GM19455 (cell line): ENCODE measurements around the gene TRAF2.
A peak's percentile ranks its signal among the peaks of the same experiment; 100 is the strongest.
"Not testable (repeated sequence)": the region's sequence is repeated elsewhere in the genome, so short reads cannot be mapped to it uniquely, and the experiment has no call there.

Source experiments
- ATAC-seq: cut with Tn5 transposase; IDR thresholded peaks from one replicate; pipeline ENCODE4 v1.9.1; 2021; ENCODE audit not compliant: unreplicated experiment

The TRAF2 gene

GRCh38 chr9:136885950-136886578 is at the start of gene TRAF2:
Gene TRAF2 (plus strand): TSS chr9:136886516. CDS start chr9:136898741, 12,225 bp downstream.
- peak; percentile 75 for ATAC-seq

GRCh38 chr9:136837146-136837855 is 49.0 kb upstream of the TRAF2 start:
- no peak for ATAC-seq

- ATAC-seq: not testable (repeated sequence)
Observed at GRCh38 chr9:136837856-136838277, 48.4 kb upstream of the TRAF2 start.

GRCh38 chr9:136838314-136839228 is 47.7 kb upstream of the TRAF2 start:
- no peak for ATAC-seq

- ATAC-seq: no peak
Observed at GRCh38 chr9:136839229-136840139, 46.8 kb upstream of the TRAF2 start.

- no peak for ATAC-seq
Observed at GRCh38 chr9:136840140-136840876, 46.0 kb upstream of the TRAF2 start.

- ATAC-seq: no peak
Observed at GRCh38 chr9:136840877-136841645, 45.3 kb upstream of the TRAF2 start.

- ATAC-seq: not testable (repeated sequence)
Observed at GRCh38 chr9:136841646-136842379, 44.5 kb upstream of the TRAF2 start.

GRCh38 chr9:136842380-136842948 is 43.9 kb upstream of the TRAF2 start, which contains the start of gene AJM1:
Gene AJM1 (plus strand): TSS chr9:136842478. CDS start chr9:136844415, 1,937 bp downstream.
- peak; percentile 70 for ATAC-seq

- not testable (repeated sequence) for ATAC-seq
Observed at GRCh38 chr9:136843159-136843800, 43.0 kb upstream of the TRAF2 start.

- not testable (repeated sequence) for ATAC-seq
Observed at GRCh38 chr9:136843801-136844740, 42.2 kb upstream of the TRAF2 start.

- no peak for ATAC-seq
Observed at GRCh38 chr9:136844761-136845464, 41.4 kb upstream of the TRAF2 start.

GRCh38 chr9:136845465-136846260 is 40.7 kb upstream of the TRAF2 start:
- no peak for ATAC-seq

- no peak for ATAC-seq
Observed at GRCh38 chr9:136846376-136847087, 39.8 kb upstream of the TRAF2 start.
